Measurements from ENCODE around the gene ASIC5. TPM values are rescaled to one million over a fixed set of nuclear protein-coding genes. Genes with fewer than 3 reads are reported as not detected.

ASIC5 gene
- total RNA-seq, 2 donors from 2014 or later = not detected

GRCh38 chr4:155789391-155789790 is 76.7 kb downstream of the ASIC5 start:
- H3K27ac Mint-ChIP-seq = no peak overlapping the region
- H3K36me3 Mint-ChIP-seq = no peaks in the 10 kb centered on the region
- ATAC-seq (no peak), DNase-seq (ENCODE audit: low spot score in 2 of 2) (no peak)
- H3K9me3 Mint-ChIP-seq = no peaks in the 10 kb centered on the region

GRCh38 chr4:155787113-155787710 is 78.9 kb downstream of the ASIC5 start:
- H3K36me3 Mint-ChIP-seq = no peaks in the 10 kb centered on the region
- ATAC-seq = peak; percentile 60 to 83
- peak in 1 of 2 donors; percentile 9 for DNase-seq (ENCODE audit: low spot score in 2 of 2)
- H3K27ac Mint-ChIP-seq = no peak overlapping the region
- H3K9me3 Mint-ChIP-seq = no peaks in the 10 kb centered on the region

- Mint-ChIP-seq H3K9me3 (no peaks in the 10 kb centered on the region), H3K27ac (no peak overlapping the region), H3K36me3 (no peaks in the 10 kb centered on the region)
- ATAC-seq (no peak), DNase-seq (ENCODE audit: low spot score in 2 of 2) (no peak)
Observed at GRCh38 chr4:155785828-155786227, 80.2 kb downstream of the ASIC5 start.

GRCh38 chr4:155784637-155785036 is 81.4 kb downstream of the ASIC5 start:
- H3K36me3 Mint-ChIP-seq = no peaks in the 10 kb centered on the region
- no peak for ATAC-seq
- no peak overlapping the region for H3K27ac Mint-ChIP-seq
- no peaks in the 10 kb centered on the region for H3K9me3 Mint-ChIP-seq
- no peak for DNase-seq (ENCODE audit: low spot score in 2 of 2)

- no peaks in the 10 kb centered on the region for H3K36me3 Mint-ChIP-seq
- H3K9me3 Mint-ChIP-seq = no peaks in the 10 kb centered on the region
- H3K27ac Mint-ChIP-seq = no peak overlapping the region
- DNase-seq (ENCODE audit: low spot score in 2 of 2) = no peak
- no peak for ATAC-seq
Observed at GRCh38 chr4:155781249-155781831, 84.7 kb downstream of the ASIC5 start.

GRCh38 chr4:155780775-155781174 is 85.3 kb downstream of the ASIC5 start:
- Mint-ChIP-seq H3K27ac (no peak overlapping the region), H3K9me3 (no peaks in the 10 kb centered on the region), H3K36me3 (no peaks in the 10 kb centered on the region)
- ATAC-seq (no peak), DNase-seq (ENCODE audit: low spot score in 2 of 2) (no peak)

Other genes starting within 250 kb of the ASIC5 start
- not detected for gene GUCY1A1, start 199.4 kb downstream of the ASIC5 start, total RNA-seq
- under 1 TPM; 0.20 to 0.27 TPM for gene GUCY1B1, start 107.3 kb downstream of the ASIC5 start, total RNA-seq
- not detected for gene TDO2, start 37.4 kb upstream of the ASIC5 start, total RNA-seq
- gene CTSO, start 87.6 kb upstream of the ASIC5 start, total RNA-seq = 1 to 10 TPM in 1 of 2 donors, under 1 TPM in 1; 0.77 to 2.6 TPM

Measured in activated naive CD4-positive, alpha-beta T cell treated with anti-CD3 and anti-CD28 coated beads, Interleukin-2, amount 50 U/mL, for 72 hours (primary cell).